Breast epithelium (tissue), 3 donors: ENCODE measurements around the gene RTN4RL1.

Source experiments
- POLR2AphosphoS5 ChIP-seq, 3 donors: sonication (generic); formaldehyde crosslinking; IDR thresholded peaks; one replicate each; pipeline ENCODE4 v1.6.1; 2017; ENCODE audit warnings: antibody characterized with exemption in 3 of 3
- TF ChIP-seq, protein P1 (sequence below), 3 donors: fragments of 450-650 bp; IDR thresholded peaks; one replicate each; pipeline ENCODE4 v1.5.1; 2016 to 2017; ENCODE audit warnings: antibody characterized with exemption in 3 of 3, mild to moderate bottlenecking in 3 of 3, moderate library complexity in 3 of 3

DNA sequence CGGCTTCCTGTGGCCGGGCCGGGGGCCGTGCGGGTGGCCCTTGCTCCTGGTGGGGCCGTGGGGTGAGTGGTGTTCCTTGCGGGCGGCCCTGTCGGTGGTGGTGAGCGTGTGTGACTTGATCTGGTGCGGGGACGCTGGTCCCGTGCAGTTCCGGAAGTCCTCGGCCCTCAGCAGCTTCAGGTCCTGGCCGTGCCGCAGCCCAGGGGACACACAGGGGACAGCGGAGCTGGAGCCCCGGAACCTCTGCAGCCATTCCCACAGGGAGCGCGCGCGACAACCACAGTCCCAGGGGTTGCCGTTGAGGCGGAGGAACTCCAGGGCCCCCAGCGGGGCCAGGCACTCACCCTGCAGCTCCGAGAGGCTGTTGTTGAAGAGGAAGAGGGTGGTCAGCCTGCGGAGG, 88.4 kb downstream of the RTN4RL1 start:
- TF ChIP-seq, protein P1, sequence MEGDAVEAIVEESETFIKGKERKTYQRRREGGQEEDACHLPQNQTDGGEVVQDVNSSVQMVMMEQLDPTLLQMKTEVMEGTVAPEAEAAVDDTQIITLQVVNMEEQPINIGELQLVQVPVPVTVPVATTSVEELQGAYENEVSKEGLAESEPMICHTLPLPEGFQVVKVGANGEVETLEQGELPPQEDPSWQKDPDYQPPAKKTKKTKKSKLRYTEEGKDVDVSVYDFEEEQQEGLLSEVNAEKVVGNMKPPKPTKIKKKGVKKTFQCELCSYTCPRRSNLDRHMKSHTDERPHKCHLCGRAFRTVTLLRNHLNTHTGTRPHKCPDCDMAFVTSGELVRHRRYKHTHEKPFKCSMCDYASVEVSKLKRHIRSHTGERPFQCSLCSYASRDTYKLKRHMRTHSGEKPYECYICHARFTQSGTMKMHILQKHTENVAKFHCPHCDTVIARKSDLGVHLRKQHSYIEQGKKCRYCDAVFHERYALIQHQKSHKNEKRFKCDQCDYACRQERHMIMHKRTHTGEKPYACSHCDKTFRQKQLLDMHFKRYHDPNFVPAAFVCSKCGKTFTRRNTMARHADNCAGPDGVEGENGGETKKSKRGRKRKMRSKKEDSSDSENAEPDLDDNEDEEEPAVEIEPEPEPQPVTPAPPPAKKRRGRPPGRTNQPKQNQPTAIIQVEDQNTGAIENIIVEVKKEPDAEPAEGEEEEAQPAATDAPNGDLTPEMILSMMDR (IDR thresholded peaks at IDR 0.05) = no peak
- no peak for TF ChIP-seq POLR2AphosphoS5 (IDR thresholded peaks at IDR 0.05)
